ENCODE results near the gene RYR2.

RYR2 gene

GRCh38 chr1:237228421-237228820 lies 186.4 kb downstream of the RYR2 start:
- no peaks in the 10 kb centered on the region for H3K4me1 ChIP-seq (ENCODE audit: insufficient read depth, poor library complexity, severe bottlenecking)
- H3K9me3 ChIP-seq (ENCODE audit: severe bottlenecking) = no peaks in the 10 kb centered on the region
- no peaks in the 10 kb centered on the region for H3K27me3 ChIP-seq (ENCODE audit: insufficient read depth, poor library complexity, severe bottlenecking)
- ATAC-seq (ENCODE audit: low read depth) (no peak), DNase-seq (ENCODE audit: low spot score) (no peak)
- no peaks in the 10 kb centered on the region for H3K36me3 ChIP-seq (ENCODE audit: low read depth)
- no peak overlapping the region for H3K27ac ChIP-seq (ENCODE audit: poor library complexity, severe bottlenecking)
- TF ChIP-seq CTCF (IDR thresholded peaks at IDR 0.05; ENCODE audit: poor library complexity, severe bottlenecking) = no peak
- H3K4me3 ChIP-seq (ENCODE audit: severe bottlenecking) = no peak overlapping the region

- no peak overlapping the region for H3K4me3 ChIP-seq (ENCODE audit: severe bottlenecking)
- no peaks in the 10 kb centered on the region for H3K4me1 ChIP-seq (ENCODE audit: insufficient read depth, poor library complexity, severe bottlenecking)
- H3K36me3 ChIP-seq (ENCODE audit: low read depth) = no peaks in the 10 kb centered on the region
- DNase-seq (ENCODE audit: low spot score) (no peak), ATAC-seq (ENCODE audit: low read depth) (no peak)
- H3K27me3 ChIP-seq (ENCODE audit: insufficient read depth, poor library complexity, severe bottlenecking) = no peaks in the 10 kb centered on the region
- no peak for TF ChIP-seq CTCF (IDR thresholded peaks at IDR 0.05; ENCODE audit: poor library complexity, severe bottlenecking)
- no peak overlapping the region for H3K27ac ChIP-seq (ENCODE audit: poor library complexity, severe bottlenecking)
- H3K9me3 ChIP-seq (ENCODE audit: severe bottlenecking) = no peaks in the 10 kb centered on the region
Measured at GRCh38 chr1:237229333-237229732, 187.3 kb downstream of the RYR2 start.

GRCh38 chr1:237232501-237232900 lies 190.5 kb downstream of the RYR2 start:
- no peak for TF ChIP-seq CTCF (IDR thresholded peaks at IDR 0.05; ENCODE audit: poor library complexity, severe bottlenecking)
- Histone ChIP-seq H3K4me3 (ENCODE audit: severe bottlenecking) (no peak overlapping the region), H3K27ac (ENCODE audit: poor library complexity, severe bottlenecking) (no peak overlapping the region), H3K36me3 (ENCODE audit: low read depth) (no peaks in the 10 kb centered on the region), H3K27me3 (ENCODE audit: insufficient read depth, poor library complexity, severe bottlenecking) (no peaks in the 10 kb centered on the region), H3K9me3 (ENCODE audit: severe bottlenecking) (no peaks in the 10 kb centered on the region), H3K4me1 (ENCODE audit: insufficient read depth, poor library complexity, severe bottlenecking) (no peaks in the 10 kb centered on the region)
- DNase-seq (ENCODE audit: low spot score) (no peak), ATAC-seq (ENCODE audit: low read depth) (no peak)

- H3K4me1 ChIP-seq (ENCODE audit: insufficient read depth, poor library complexity, severe bottlenecking) = no peaks in the 10 kb centered on the region
- no peak for TF ChIP-seq CTCF (IDR thresholded peaks at IDR 0.05; ENCODE audit: poor library complexity, severe bottlenecking)
- H3K36me3 ChIP-seq (ENCODE audit: low read depth) = no peaks in the 10 kb centered on the region
- no peak for DNase-seq (ENCODE audit: low spot score)
- no peaks in the 10 kb centered on the region for H3K27me3 ChIP-seq (ENCODE audit: insufficient read depth, poor library complexity, severe bottlenecking)
- H3K9me3 ChIP-seq (ENCODE audit: severe bottlenecking) = no peaks in the 10 kb centered on the region
- H3K27ac ChIP-seq (ENCODE audit: poor library complexity, severe bottlenecking) = no peak overlapping the region
- ATAC-seq (ENCODE audit: low read depth) = no peak
- no peak overlapping the region for H3K4me3 ChIP-seq (ENCODE audit: severe bottlenecking)
Measured at GRCh38 chr1:237235091-237235490, 193.1 kb downstream of the RYR2 start.

GRCh38 chr1:237237721-237238120 lies 195.7 kb downstream of the RYR2 start:
- H3K27me3 ChIP-seq (ENCODE audit: insufficient read depth, poor library complexity, severe bottlenecking) = no peaks in the 10 kb centered on the region

More at GRCh38 chr1:237237721-237238120, 195.7 kb downstream of the RYR2 start:
- ATAC-seq (ENCODE audit: low read depth) (no peak), DNase-seq (ENCODE audit: low spot score) (no peak)
- TF ChIP-seq CTCF (IDR thresholded peaks at IDR 0.05; ENCODE audit: poor library complexity, severe bottlenecking) = no peak
- Histone ChIP-seq H3K36me3 (ENCODE audit: low read depth) (no peaks in the 10 kb centered on the region), H3K9me3 (ENCODE audit: severe bottlenecking) (no peaks in the 10 kb centered on the region), H3K4me3 (ENCODE audit: severe bottlenecking) (no peak overlapping the region), H3K27ac (ENCODE audit: poor library complexity, severe bottlenecking) (no peak overlapping the region), H3K4me1 (ENCODE audit: insufficient read depth, poor library complexity, severe bottlenecking) (no peaks in the 10 kb centered on the region)
